Mononuclear cell (primary cell): ENCODE data around the gene SLC37A3. TPM values are rescaled to one million over a fixed set of nuclear protein-coding genes. Genes with fewer than 3 reads are reported as not detected.

Experiments used
- H3K27me3 ChIP-seq: 2 replicates; pipeline ENCODE4 v1.6.0; 2011; ENCODE audit warnings: low read length, control low read depth; ENCODE audit not compliant: insufficient read depth
- H3K4me1 ChIP-seq: 2 replicates; pipeline ENCODE4 v1.5.1; 2011; ENCODE audit warnings: mild to moderate bottlenecking, low read length, control low read depth; ENCODE audit not compliant: insufficient read depth
- H3K4me3 ChIP-seq: 2 replicates; pipeline ENCODE4 v1.5.1; 2011; ENCODE audit warnings: mild to moderate bottlenecking, low read length, moderate library complexity
- H3K9me3 ChIP-seq: 2 replicates; pipeline ENCODE4 v1.5.1; 2011; ENCODE audit warnings: low read depth, mild to moderate bottlenecking, control low read depth, low read length
- total RNA-seq: library from RNA; depleted of rRNA; stranded (reverse); fragments of >200 nt; gene quantifications from one replicate; pipeline ENCODE4 v1.2.3, GENCODE V29; 2012

The SLC37A3 gene
- total RNA-seq, 1 donor, result 33.2 TPM

GRCh38 chr7:140383954-140384713 lies 14.2 kb downstream of the SLC37A3 start:
- H3K4me1 ChIP-seq, result peaks cover 30% of the 10 kb centered on the region
- no peak overlapping the region for H3K4me3 ChIP-seq

GRCh38 chr7:140375892-140376730 lies 22.2 kb downstream of the SLC37A3 start:
- Histone ChIP-seq H3K4me3 (no peak overlapping the region), H3K9me3 (no peaks in the 10 kb centered on the region), H3K27me3 (no peaks in the 10 kb centered on the region), H3K4me1 (peaks cover 5% of the 10 kb centered on the region)

More at GRCh38 chr7:140383954-140384713, 14.2 kb downstream of the SLC37A3 start:
- H3K27me3 ChIP-seq, result no peaks in the 10 kb centered on the region
- no peaks in the 10 kb centered on the region for H3K9me3 ChIP-seq

GRCh38 chr7:140375323-140375722 lies 23.0 kb downstream of the SLC37A3 start:
- Histone ChIP-seq H3K9me3 (no peaks in the 10 kb centered on the region), H3K4me1 (peaks cover 5% of the 10 kb centered on the region), H3K4me3 (no peak overlapping the region), H3K27me3 (no peaks in the 10 kb centered on the region)

- Histone ChIP-seq H3K27me3 (no peaks in the 10 kb centered on the region), H3K4me3 (no peak overlapping the region), H3K4me1 (no peaks in the 10 kb centered on the region), H3K9me3 (no peaks in the 10 kb centered on the region)
Measured at GRCh38 chr7:140369294-140369693, 29.0 kb downstream of the SLC37A3 start.

- no peak overlapping the region for H3K4me3 ChIP-seq
Measured at GRCh38 chr7:140367528-140367927, 30.8 kb downstream of the SLC37A3 start.

GRCh38 chr7:140364819-140365218 lies 33.5 kb downstream of the SLC37A3 start:
- Histone ChIP-seq H3K9me3 (no peaks in the 10 kb centered on the region), H3K4me3 (no peak overlapping the region), H3K4me1 (no peaks in the 10 kb centered on the region), H3K27me3 (no peaks in the 10 kb centered on the region)

More at GRCh38 chr7:140367528-140367927, 30.8 kb downstream of the SLC37A3 start:
- Histone ChIP-seq H3K9me3 (no peaks in the 10 kb centered on the region), H3K4me1 (no peaks in the 10 kb centered on the region), H3K27me3 (no peaks in the 10 kb centered on the region)

- H3K9me3 ChIP-seq, result no peaks in the 10 kb centered on the region
- peaks cover 21% of the 10 kb centered on the region for H3K4me1 ChIP-seq
- no peaks in the 10 kb centered on the region for H3K27me3 ChIP-seq
- no peak overlapping the region for H3K4me3 ChIP-seq
Measured at GRCh38 chr7:140360697-140361229, 37.6 kb downstream of the SLC37A3 start.

GRCh38 chr7:140358412-140359051 lies 39.8 kb downstream of the SLC37A3 start:
- Histone ChIP-seq H3K9me3 (no peaks in the 10 kb centered on the region), H3K27me3 (no peaks in the 10 kb centered on the region), H3K4me3 (no peak overlapping the region), H3K4me1 (peaks cover 21% of the 10 kb centered on the region)

GRCh38 chr7:140358024-140358411 lies 40.3 kb downstream of the SLC37A3 start:
- H3K4me3 ChIP-seq, result no peak overlapping the region

GRCh38 chr7:140350056-140350455 lies 48.3 kb downstream of the SLC37A3 start:
- Histone ChIP-seq H3K4me1 (no peaks in the 10 kb centered on the region), H3K27me3 (no peaks in the 10 kb centered on the region), H3K9me3 (no peaks in the 10 kb centered on the region), H3K4me3 (no peak overlapping the region)

More at GRCh38 chr7:140358024-140358411, 40.3 kb downstream of the SLC37A3 start:
- no peaks in the 10 kb centered on the region for H3K9me3 ChIP-seq
- peaks cover 21% of the 10 kb centered on the region for H3K4me1 ChIP-seq
- H3K27me3 ChIP-seq, result no peaks in the 10 kb centered on the region

- Histone ChIP-seq H3K4me1 (no peaks in the 10 kb centered on the region), H3K4me3 (no peak overlapping the region), H3K27me3 (no peaks in the 10 kb centered on the region), H3K9me3 (no peaks in the 10 kb centered on the region)
Measured at GRCh38 chr7:140349144-140349771, 49.1 kb downstream of the SLC37A3 start.

- Histone ChIP-seq H3K9me3 (no peaks in the 10 kb centered on the region), H3K4me3 (no peak overlapping the region), H3K4me1 (no peaks in the 10 kb centered on the region), H3K27me3 (no peaks in the 10 kb centered on the region)
Measured at GRCh38 chr7:140348161-140348849, 50.0 kb downstream of the SLC37A3 start.

GRCh38 chr7:140347218-140347617 lies 51.1 kb downstream of the SLC37A3 start:
- no peaks in the 10 kb centered on the region for H3K27me3 ChIP-seq
- no peak overlapping the region for H3K4me3 ChIP-seq
- peaks cover 5% of the 10 kb centered on the region for H3K4me1 ChIP-seq
- no peaks in the 10 kb centered on the region for H3K9me3 ChIP-seq

GRCh38 chr7:140345426-140345825 lies 52.9 kb downstream of the SLC37A3 start:
- Histone ChIP-seq H3K9me3 (no peaks in the 10 kb centered on the region), H3K27me3 (no peaks in the 10 kb centered on the region), H3K4me3 (no peak overlapping the region), H3K4me1 (peaks cover 5% of the 10 kb centered on the region)
